Epithelial cell of prostate (primary cell): ENCODE measurements around the gene CCDC88B.
"Not testable (repeated sequence)": the region's sequence is repeated elsewhere in the genome, so short reads cannot be mapped to it uniquely, and the experiment has no call there.

Experiments used
- DNase-seq: peaks from one replicate; pipeline ENCODE4 v3.0.0-alpha.2; 2011; ENCODE audit warnings: low read depth, low spot score
- H3K27ac ChIP-seq: fragments of 450-650 bp; 2 replicates; pipeline ENCODE4 v1.5.1; 2017; ENCODE audit warnings: mild to moderate bottlenecking

The CCDC88B gene

DNA sequence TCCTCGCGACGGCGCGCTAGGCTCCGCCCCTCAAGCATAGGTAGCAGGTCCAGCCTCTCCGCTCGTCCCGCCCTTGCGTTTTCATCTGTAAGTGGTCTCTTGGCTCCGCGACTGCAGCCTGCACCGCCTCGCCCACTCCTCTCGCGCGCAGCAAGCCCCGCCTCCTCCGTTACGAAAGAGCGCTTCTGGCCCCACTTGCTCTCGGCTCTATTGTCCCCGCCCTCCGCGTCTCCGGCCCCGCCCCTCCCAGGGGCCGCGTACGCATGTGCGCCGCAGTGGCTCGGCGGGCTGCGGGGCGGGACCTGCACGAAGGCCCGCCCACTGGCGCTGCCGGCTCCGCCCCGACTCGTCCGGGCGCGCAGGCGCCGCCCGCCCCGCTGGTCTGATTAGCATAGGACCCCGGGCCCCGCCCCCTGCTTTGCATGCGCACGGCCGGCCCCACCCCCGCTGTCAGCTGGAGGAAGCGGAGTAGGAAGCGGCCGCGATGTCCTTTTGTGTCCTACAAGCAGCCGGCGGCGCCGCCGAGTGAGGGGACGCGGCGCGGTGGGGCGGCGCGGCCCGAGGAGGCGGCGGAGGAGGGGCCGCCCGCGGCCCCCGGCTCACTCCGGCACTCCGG lies 34.8 kb upstream of the CCDC88B start, which contains the start of gene ESRRA:
Gene ESRRA, plus strand, starts transcription at position 450 of the 616 bp plus-strand sequence. CDS start 1,656 bp downstream, outside the sequence.
- H3K27ac ChIP-seq, result peak within 1 kb of the TSS; percentile 74
- peak; percentile 82 for DNase-seq

DNA sequence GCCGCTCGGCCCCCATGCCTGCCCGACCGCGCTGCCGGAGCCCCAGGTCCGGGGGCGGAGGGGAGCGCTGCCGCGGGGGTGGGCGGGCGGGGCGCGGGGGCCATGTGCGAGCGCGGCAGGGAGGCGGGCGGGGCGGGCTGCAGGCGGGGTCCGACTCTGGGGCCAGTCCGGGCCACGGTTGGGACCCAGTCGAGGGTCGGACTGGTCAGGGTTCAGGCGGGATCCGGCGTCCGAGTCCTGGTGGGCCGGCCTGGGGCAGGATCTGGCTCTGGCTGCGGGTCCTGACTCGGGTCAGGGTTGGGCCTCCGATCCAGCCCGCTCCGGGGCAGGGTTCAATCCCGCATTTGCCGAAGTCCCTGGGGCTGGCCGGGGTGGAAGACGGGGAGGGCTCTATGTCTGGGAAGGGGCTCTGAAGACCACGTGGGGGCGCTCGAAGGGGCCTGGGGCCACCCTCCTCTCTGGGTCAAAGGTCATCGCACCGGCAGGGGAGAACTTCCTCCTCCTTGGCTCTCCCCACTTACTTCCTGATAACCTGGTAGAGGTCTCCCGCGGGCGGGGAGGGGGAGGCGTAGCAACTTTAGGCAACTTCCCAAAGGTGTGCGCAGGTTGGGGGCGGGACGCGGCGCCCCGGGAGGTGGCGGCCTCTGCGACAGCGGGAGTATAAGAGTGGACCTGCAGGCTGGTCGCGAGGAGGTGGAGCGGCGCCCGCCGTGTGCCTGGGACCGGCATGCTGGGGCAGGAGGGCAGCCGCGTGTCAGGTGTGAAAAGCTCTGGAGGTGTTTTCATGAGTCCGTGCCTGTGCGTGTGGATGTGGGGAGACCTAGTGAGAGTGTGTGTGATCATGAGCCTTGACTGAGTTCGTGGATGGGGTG lies 34.1 kb upstream of the CCDC88B start:
- no peak for DNase-seq
- peak overlapping the region; percentile 74 for H3K27ac ChIP-seq

DNA sequence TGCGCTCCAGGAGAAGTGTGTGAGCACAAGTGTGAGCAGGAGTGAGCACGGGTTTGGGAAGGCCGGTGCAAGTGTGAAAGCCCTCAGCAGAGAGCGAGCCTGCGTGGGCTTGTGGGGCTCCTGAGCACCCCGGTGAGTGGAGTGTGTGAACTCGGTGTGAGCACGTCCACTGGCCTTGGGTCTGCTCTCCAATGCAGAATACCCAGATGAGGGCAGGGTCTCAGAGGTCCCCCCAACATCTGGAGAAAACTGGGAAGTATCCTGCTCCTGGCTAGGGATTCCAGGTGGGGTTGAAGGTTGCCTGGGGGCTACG lies 33.5 kb upstream of the CCDC88B start:
- H3K27ac ChIP-seq, result peak overlapping the region; percentile 74
- no peak for DNase-seq

DNA sequence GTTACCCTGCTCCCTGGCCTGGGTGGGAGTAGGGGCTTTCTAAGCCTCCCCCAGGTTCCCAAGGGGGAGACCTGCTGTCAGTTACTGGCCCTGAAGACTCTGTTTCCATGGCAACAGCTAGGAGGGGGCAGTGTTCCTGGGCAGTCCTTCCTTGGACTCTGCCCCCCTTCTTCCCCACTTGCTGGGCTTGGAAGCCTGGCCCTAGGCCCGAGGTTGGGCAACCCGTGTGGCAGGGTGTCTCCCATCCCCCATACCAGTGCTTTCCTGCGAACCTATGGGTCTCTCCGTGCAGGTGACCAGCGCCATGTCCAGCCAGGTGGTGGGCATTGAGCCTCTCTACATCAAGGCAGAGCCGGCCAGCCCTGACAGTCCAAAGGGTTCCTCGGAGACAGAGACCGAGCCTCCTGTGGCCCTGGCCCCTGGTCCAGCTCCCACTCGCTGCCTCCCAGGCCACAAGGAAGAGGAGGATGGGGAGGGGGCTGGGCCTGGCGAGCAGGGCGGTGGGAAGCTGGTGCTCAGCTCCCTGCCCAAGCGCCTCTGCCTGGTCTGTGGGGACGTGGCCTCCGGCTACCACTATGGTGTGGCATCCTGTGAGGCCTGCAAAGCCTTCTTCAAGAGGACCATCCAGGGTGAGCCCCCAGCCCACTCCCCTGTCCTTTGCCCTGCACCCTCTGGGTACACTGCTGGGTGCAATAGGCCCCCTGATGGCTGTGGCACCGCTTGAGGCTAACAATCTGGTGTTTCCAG lies 33.0 kb upstream of the CCDC88B start:
- H3K27ac ChIP-seq, result peak overlapping the region; percentile 74
- no peak for DNase-seq

DNA sequence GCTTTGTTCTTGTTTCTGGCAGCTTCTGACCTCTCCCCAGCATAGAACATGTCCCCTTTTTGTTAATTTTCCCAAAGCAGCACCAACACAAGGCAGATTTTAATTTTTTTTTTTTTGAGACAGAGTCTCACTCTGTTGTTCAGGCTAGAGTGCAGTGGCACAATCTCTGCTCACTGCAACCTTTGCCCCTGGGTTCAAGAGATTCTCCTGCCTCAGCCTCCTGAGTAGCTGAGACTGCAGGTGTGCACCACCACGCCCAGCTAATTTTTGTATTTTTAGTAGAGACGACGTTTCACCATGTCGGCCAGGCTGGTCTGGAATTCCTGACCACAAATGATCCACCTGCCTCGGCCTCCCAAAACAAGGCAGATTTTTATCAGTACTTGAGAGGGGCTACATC lies 32.2 kb upstream of the CCDC88B start:
- H3K27ac ChIP-seq, DNase-seq: not testable (repeated sequence)

GRCh38 chr11:64312947-64313346 lies 27.1 kb upstream of the CCDC88B start:
- no peak overlapping the region for H3K27ac ChIP-seq
- no peak for DNase-seq

- no peak overlapping the region for H3K27ac ChIP-seq
- DNase-seq, result no peak
Measured at GRCh38 chr11:64313491-64314145, 26.4 kb upstream of the CCDC88B start.

- no peak overlapping the region for H3K27ac ChIP-seq
- DNase-seq, result no peak
Measured at GRCh38 chr11:64314146-64314804, 25.7 kb upstream of the CCDC88B start.

DNA sequence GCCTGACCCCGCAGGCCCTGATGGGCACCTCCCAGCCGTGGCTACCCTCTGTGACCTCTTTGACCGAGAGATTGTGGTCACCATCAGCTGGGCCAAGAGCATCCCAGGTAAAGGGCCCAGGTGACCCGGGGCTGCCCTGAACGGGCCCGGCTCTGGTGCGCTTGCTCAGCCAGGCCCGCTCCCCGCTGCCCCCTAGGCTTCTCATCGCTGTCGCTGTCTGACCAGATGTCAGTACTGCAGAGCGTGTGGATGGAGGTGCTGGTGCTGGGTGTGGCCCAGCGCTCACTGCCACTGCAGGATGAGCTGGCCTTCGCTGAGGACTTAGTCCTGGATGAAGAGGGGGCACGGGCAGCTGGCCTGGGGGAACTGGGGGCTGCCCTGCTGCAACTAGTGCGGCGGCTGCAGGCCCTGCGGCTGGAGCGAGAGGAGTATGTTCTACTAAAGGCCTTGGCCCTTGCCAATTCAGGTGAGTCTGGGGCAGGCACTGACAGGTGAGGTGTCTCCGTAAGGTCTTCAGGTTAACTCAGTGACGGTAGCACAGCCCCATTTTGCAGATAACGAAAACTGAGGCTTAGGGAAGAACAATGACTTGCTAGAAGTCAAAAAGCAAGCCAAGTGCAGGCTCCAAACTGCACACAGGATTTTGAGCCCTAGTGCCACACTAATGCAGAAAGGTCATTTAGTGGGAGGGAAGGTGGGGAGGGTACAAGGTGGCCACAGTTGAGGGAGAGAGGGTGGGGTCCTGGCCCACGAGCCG lies 25.0 kb upstream of the CCDC88B start:
- no peak for DNase-seq
- no peak overlapping the region for H3K27ac ChIP-seq

GRCh38 chr11:64315667-64316526 lies 24.1 kb upstream of the CCDC88B start:
- H3K27ac ChIP-seq, result peak overlapping the region; percentile 98
- not testable (repeated sequence) for DNase-seq

GRCh38 chr11:64316672-64317324 lies 23.2 kb upstream of the CCDC88B start:
- peak overlapping the region; percentile 98 for H3K27ac ChIP-seq
- no peak for DNase-seq

DNA sequence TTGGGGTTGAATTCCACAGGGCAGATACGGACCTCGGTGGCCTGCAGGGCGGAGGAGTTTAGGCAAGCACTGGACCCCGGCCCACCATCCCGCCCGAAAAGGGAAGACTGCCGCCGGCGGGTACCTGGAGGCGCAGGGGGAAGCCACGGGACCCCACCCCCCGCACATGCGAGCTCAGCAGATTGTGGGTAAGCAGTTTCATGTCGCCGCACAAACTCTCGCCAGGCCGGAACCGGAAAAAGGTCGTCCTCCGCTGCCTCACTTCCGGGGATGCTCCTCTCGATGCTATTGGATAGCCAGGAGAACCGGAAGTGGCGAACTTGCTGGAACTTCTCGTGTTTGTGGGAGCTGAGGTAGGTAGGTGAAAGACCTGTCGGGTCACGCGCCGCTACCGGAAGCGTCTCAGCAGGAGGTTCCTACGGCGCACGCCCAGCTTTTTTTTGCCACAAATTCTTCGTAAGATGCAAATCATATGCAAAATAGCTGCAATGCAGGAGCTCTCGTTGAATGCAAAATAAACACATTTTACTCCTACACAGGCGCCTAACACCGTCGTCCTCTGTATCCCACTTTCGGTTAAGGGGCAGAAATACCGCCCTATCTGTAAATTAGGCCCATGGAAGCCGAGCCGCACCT lies 22.6 kb upstream of the CCDC88B start, which contains the start of gene TRMT112:
Gene TRMT112, minus strand, starts transcription at position 235 of the 636 bp plus-strand sequence. Its CDS starts 33 bp downstream, at position 202.
- H3K27ac ChIP-seq, result peak within 1 kb of the TSS; percentile 98

DNA sequence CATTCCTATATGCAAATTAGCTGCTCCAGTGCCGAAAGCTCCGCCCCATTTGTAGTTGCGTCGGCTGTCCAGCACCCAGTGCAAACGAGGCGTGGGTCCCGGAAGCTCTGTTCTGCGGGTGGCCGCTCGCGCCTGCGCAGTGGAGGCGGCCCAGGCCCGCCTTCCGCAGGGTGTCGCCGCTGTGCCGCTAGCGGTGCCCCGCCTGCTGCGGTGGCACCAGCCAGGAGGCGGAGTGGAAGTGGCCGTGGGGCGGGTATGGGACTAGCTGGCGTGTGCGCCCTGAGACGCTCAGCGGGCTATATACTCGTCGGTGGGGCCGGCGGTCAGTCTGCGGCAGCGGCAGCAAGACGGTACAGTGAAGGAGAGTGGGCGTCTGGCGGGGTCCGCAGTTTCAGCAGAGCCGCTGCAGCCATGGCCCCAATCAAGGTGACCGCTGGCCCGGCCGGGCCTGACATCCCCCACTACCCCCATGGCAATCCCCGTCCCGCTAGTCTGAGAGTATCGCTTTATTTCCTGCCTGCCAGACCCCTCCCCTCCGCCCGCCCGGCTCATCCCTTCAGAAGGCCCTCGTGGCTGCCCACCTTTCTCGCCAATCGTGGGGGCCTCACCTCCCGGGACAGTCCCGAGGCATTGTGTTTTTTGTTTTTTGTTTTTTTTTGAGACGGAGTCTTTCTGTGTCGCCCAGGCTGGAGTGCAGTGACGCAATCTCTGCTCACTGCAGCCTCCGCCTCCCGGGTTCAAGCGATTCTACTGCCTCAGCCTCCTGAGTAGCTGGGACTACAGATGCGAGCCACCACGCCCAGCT lies 21.8 kb upstream of the CCDC88B start, which contains the start of gene PRDX5:
Gene PRDX5, plus strand, starts transcription at position 161 of the 805 bp plus-strand sequence. Its CDS starts 95 bp downstream, at position 256.
- peak within 1 kb of the TSS; percentile 98 for H3K27ac ChIP-seq
- DNase-seq, result peak; percentile 83

More for the DNA sequence above, 22.6 kb upstream of the CCDC88B start, which contains the start of gene TRMT112:
- peak; percentile 99 for DNase-seq

- peak overlapping the region; percentile 98 for H3K27ac ChIP-seq
- no peak for DNase-seq
Measured at GRCh38 chr11:64318766-64319761, 20.9 kb upstream of the CCDC88B start.

DNA sequence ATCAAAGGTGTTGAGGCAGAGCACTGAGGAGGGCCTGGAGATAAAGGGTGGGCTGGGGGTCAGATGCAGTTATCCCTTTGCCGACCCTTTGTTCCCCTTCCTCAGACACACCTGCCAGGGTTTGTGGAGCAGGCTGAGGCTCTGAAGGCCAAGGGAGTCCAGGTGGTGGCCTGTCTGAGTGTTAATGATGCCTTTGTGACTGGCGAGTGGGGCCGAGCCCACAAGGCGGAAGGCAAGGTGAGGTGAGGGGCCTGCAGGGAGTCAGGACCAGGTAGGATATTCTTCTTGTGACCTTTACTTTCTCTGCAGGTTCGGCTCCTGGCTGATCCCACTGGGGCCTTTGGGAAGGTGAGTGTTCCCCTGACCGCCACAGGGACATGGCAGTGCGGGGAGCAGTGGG lies 19.4 kb upstream of the CCDC88B start:
- no peak for DNase-seq
- H3K27ac ChIP-seq, result peak overlapping the region; percentile 98
